ENCODE results near the gene RANBP3. TPM values are rescaled to one million over a fixed set of nuclear protein-coding genes. Genes with fewer than 3 reads are reported as not detected.

The RANBP3 gene
- total RNA-seq, 2 experiments from 2014 or later, result 74.3 to 87.5 TPM

- no peaks in the 10 kb centered on the region for H3K9me3 Mint-ChIP-seq
- no peak overlapping the region for H3K4me3 Mint-ChIP-seq
- POLR2A ChIA-PET, result interaction anchor here (1.1 to 1.8 kb wide), 6 partner anchors 12 to 122 kb away, joined by 3 to 5 read pairs (median 4); partner anchors contain the start of genes NDUFA11, RANBP3 and VMAC
- peaks cover 91% of the 10 kb centered on the region for H3K4me1 Mint-ChIP-seq (ENCODE audit: low read depth)
- peaks cover 62% of the 10 kb centered on the region for H3K36me3 Mint-ChIP-seq (ENCODE audit: low read depth)
- H3K27me3 Mint-ChIP-seq, result no peaks in the 10 kb centered on the region
- H3K27ac Mint-ChIP-seq, result peak overlapping the region; percentile 96
- ATAC-seq, result no peak
- TF ChIP-seq CTCF (IDR thresholded peaks at IDR 0.05), result no peak
- CTCF ChIA-PET, result interaction anchor here (1.4 to 10.7 kb wide), 4 partner anchors 19 to 147 kb away, joined by 3 to 108 read pairs (median 6); partner anchors contain the start of gene RANBP3
- DNase-seq, result no peak
- intact Hi-C loops (cut with micrococcal nuclease), result no loop called here
These were observed 27.2 kb downstream of the RANBP3 start for GRCh38 chr19:5950741-5951140.

- DNase-seq (peak; percentile 63), ATAC-seq (peak; percentile 67)
- H3K27me3 Mint-ChIP-seq, result no peaks in the 10 kb centered on the region
- ChIA-PET POLR2A (interaction anchor here (1.1 to 1.6 kb wide), 2 partner anchors 15 to 16 kb away, joined by 3 to 5 read pairs; no protein-coding TSS in a partner anchor), CTCF (interaction anchor here (1.5 to 10.7 kb wide), 6 partner anchors 12 to 146 kb away, joined by 3 to 108 read pairs (median 8); partner anchors contain the start of gene RANBP3)
- TF ChIP-seq CTCF (IDR thresholded peaks at IDR 0.05), result no peak
- H3K4me3 Mint-ChIP-seq, result peak overlapping the region; percentile 48
- H3K4me1 Mint-ChIP-seq (ENCODE audit: low read depth), result peaks cover 93% of the 10 kb centered on the region
- H3K27ac Mint-ChIP-seq, result peak overlapping the region; percentile 96
- no peaks in the 10 kb centered on the region for H3K9me3 Mint-ChIP-seq
- intact Hi-C loops (cut with micrococcal nuclease), result no loop called here
- peaks cover 59% of the 10 kb centered on the region for H3K36me3 Mint-ChIP-seq (ENCODE audit: low read depth)
These were observed 28.1 kb downstream of the RANBP3 start for GRCh38 chr19:5949792-5950305.

GRCh38 chr19:5948752-5949564 is 29.0 kb downstream of the RANBP3 start:
- Mint-ChIP-seq H3K27me3 (no peaks in the 10 kb centered on the region), H3K4me1 (ENCODE audit: low read depth) (peaks cover 91% of the 10 kb centered on the region), H3K36me3 (ENCODE audit: low read depth) (peaks cover 55% of the 10 kb centered on the region), H3K27ac (peak overlapping the region; percentile 96), H3K9me3 (no peaks in the 10 kb centered on the region), H3K4me3 (peak overlapping the region; percentile 31)
- ATAC-seq, result peak; percentile 42
- DNase-seq, result peak; percentile 51
- intact Hi-C loops (cut with micrococcal nuclease), result no loop called here
- ChIA-PET POLR2A (interaction anchor here (0.6 to 2.9 kb wide), 7 partner anchors 11 to 55 kb away, joined by 3 to 9 read pairs (median 5); no protein-coding TSS in a partner anchor), CTCF (interaction anchor here (1.5 to 10.7 kb wide), 7 partner anchors 13 to 145 kb away, joined by 3 to 108 read pairs (median 11); partner anchors contain the start of gene RANBP3)
- TF ChIP-seq CTCF (IDR thresholded peaks at IDR 0.05), result no peak

GRCh38 chr19:5947435-5947834 is 30.5 kb downstream of the RANBP3 start:
- peaks cover 87% of the 10 kb centered on the region for H3K4me1 Mint-ChIP-seq (ENCODE audit: low read depth)
- ChIA-PET CTCF (interaction anchor here (1.1 to 3.2 kb wide), 3 partner anchors 20 to 75 kb away, joined by 3 to 16 read pairs (median 13); no protein-coding TSS in a partner anchor), POLR2A (interaction anchor here (1.0 to 2.9 kb wide), 3 partner anchors 10 to 44 kb away, joined by 3 to 9 read pairs (median 8); partner anchors contain the start of gene NDUFA11)
- no peak overlapping the region for H3K4me3 Mint-ChIP-seq
- no peaks in the 10 kb centered on the region for H3K9me3 Mint-ChIP-seq
- no peaks in the 10 kb centered on the region for H3K27me3 Mint-ChIP-seq
- peak overlapping the region; percentile 75 for H3K27ac Mint-ChIP-seq
- ATAC-seq, result no peak
- peaks cover 40% of the 10 kb centered on the region for H3K36me3 Mint-ChIP-seq (ENCODE audit: low read depth)
- intact Hi-C loops (cut with micrococcal nuclease), result no loop called here
- no peak for DNase-seq
- no peak for TF ChIP-seq CTCF (IDR thresholded peaks at IDR 0.05)
